Spleen (tissue), 7 donors: Measurements from ENCODE around the gene DDAH2.

ENCODE experiments used
- POLR2A ChIP-seq, 3 donors: fragments of 450-650 bp; IDR thresholded peaks; one replicate each; pipeline ENCODE4 v1.5.1; 2017; ENCODE audit warnings: antibody characterized with exemption in 3 of 3, mild to moderate bottlenecking in 1 of 3
- POLR2AphosphoS5 ChIP-seq, 3 donors: sonication (generic); formaldehyde crosslinking; IDR thresholded peaks; one replicate each; pipeline ENCODE4 v1.5.1; 2017; ENCODE audit warnings: antibody characterized with exemption in 3 of 3
- TF ChIP-seq, protein P1 (sequence below), 11 experiments: fragments of 200-600 bp in 7 of 11; fragments of 450-650 bp in 4 of 11; sonication (generic) in 4 of 11; IDR thresholded peaks in 8 of 11; conservative IDR thresholded peaks in 3 of 11; 1 replicate in 7 of 11; 2 replicates in 4 of 11; pipeline versions ENCODE4 v1.4.0 to v1.8.0; 2016 to 2021; ENCODE audit warnings: antibody characterized with exemption in 11 of 11, inconsistent platforms in 4 of 11, mild to moderate bottlenecking in 1 of 11
- donor health status: DM: no; HTN: no; CAD: no; lungs with moderate emphysema.
- donor health status: DM: no; HTN: no; CAD: no.
- donor health status: DM: no; HTN: no; CAD: no.

DNA sequence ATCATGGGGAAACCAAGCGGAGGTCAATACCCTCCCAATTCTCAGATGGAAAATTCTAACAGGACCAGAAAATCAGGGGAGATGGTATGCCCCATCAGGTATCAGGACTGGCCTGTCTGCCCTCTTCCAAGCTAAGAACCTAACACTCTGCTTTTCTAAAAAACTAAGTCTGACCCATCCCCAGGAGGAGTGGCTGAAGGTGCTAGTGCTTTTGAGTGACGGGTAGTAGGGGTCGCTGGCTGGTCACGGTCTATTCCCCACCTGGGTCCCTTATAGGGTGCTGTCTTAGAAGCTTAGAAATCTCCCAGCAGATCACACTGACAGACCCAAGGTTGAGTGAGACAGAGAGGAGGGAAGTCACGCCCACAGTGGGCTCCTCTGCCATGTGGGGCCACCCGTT, 35.6 kb downstream of the DDAH2 start:
- TF ChIP-seq, protein P1, sequence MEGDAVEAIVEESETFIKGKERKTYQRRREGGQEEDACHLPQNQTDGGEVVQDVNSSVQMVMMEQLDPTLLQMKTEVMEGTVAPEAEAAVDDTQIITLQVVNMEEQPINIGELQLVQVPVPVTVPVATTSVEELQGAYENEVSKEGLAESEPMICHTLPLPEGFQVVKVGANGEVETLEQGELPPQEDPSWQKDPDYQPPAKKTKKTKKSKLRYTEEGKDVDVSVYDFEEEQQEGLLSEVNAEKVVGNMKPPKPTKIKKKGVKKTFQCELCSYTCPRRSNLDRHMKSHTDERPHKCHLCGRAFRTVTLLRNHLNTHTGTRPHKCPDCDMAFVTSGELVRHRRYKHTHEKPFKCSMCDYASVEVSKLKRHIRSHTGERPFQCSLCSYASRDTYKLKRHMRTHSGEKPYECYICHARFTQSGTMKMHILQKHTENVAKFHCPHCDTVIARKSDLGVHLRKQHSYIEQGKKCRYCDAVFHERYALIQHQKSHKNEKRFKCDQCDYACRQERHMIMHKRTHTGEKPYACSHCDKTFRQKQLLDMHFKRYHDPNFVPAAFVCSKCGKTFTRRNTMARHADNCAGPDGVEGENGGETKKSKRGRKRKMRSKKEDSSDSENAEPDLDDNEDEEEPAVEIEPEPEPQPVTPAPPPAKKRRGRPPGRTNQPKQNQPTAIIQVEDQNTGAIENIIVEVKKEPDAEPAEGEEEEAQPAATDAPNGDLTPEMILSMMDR (IDR thresholded peaks at IDR 0.05 in 8 of 11, conservative IDR thresholded peaks at IDR 0.05 in 3 of 11): no peak
- TF ChIP-seq POLR2AphosphoS5 (IDR thresholded peaks at IDR 0.05) (no peak), POLR2A (IDR thresholded peaks at IDR 0.05) (no peak)
